Osteocyte (in vitro differentiated cells): ENCODE data around the gene CLEC5A. TPM values are rescaled to one million over a fixed set of nuclear protein-coding genes. Genes with fewer than 3 reads are reported as not detected.

Experiments
- DNase-seq: peaks from one replicate; pipeline ENCODE4 v3.0.0; 2021; ENCODE audit warnings: mixed read lengths; ENCODE audit not compliant: unreplicated experiment; ENCODE audit errors: extremely low spot score
- H3K27ac Mint-ChIP-seq: one replicate; pipeline ENCODE4 v1.8.0; 2021; ENCODE audit warnings: mild to moderate bottlenecking, mixed read lengths; ENCODE audit not compliant: unreplicated experiment
- H3K27me3 Mint-ChIP-seq: one replicate; pipeline ENCODE4 v1.8.0; 2021; ENCODE audit warnings: mixed read lengths; ENCODE audit not compliant: unreplicated experiment
- H3K36me3 Mint-ChIP-seq: one replicate; pipeline ENCODE4 v1.8.0; 2021; ENCODE audit warnings: mixed read lengths; ENCODE audit not compliant: unreplicated experiment
- H3K4me1 Mint-ChIP-seq: one replicate; pipeline ENCODE4 v1.8.0; 2021; ENCODE audit warnings: mixed read lengths; ENCODE audit not compliant: unreplicated experiment
- H3K4me3 Mint-ChIP-seq: one replicate; pipeline ENCODE4 v1.8.0; 2021; ENCODE audit warnings: mild to moderate bottlenecking, moderate library complexity, mixed read lengths; ENCODE audit not compliant: unreplicated experiment
- H3K9me3 Mint-ChIP-seq: one replicate; pipeline ENCODE4 v1.8.0; 2021; ENCODE audit warnings: mixed read lengths; ENCODE audit not compliant: unreplicated experiment
- CTCF ChIP-seq: fragments of 200-600 bp; sonication (generic); IDR thresholded peaks from 2 replicates; pipeline ENCODE4 v1.5.0; 2021; ENCODE audit warnings: antibody characterized with exemption, mild to moderate bottlenecking, moderate library complexity
- total RNA-seq: library from RNA; stranded (reverse); gene quantifications from 2 replicates; pipeline ENCODE4 v1.2.1, GENCODE V29; 2021

CLEC5A gene
- total RNA-seq, 1 donor from 2014 or later = not detected

DNA sequence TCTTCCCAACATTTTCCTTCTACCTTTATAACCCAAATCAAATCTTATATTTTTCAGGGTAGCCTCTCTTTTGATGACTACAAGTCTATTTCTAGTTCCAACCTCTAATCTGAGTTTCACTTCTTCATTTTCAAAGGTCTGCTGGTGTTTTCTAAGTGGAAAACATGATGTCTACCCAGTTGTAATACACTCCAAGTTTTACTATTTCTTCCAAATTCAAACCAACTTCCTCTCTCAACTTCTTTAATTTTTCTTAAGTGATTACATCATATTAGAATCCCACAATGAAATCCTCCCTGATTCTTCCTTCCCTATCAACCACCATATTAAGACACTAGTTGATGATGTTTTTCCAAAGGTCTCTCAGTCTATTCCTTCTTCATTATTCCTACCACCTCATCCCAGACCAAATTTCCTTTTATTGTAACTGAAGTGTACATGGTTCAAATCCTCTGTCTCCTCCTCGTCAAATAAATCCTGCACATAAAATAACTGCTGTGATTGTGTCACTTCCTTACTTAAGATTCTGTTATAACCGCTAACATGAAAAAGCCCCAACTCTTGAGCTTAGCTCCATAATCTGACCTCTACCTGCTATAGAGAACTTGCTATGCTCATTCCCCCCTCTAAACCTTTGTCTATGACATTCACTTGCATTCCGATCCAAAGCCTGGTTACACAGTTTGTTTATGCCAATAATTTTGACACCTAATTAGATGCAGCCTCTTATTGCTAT is 14.1 kb upstream of the CLEC5A start:
- H3K9me3 Mint-ChIP-seq = peaks cover 7% of the 10 kb centered on the region
- H3K27me3 Mint-ChIP-seq = no peaks in the 10 kb centered on the region
- H3K36me3 Mint-ChIP-seq = no peaks in the 10 kb centered on the region
- TF ChIP-seq CTCF = no peak
- no peak for DNase-seq
- H3K4me1 Mint-ChIP-seq = no peaks in the 10 kb centered on the region
- H3K4me3 Mint-ChIP-seq = no peak overlapping the region
- H3K27ac Mint-ChIP-seq = no peak overlapping the region

DNA sequence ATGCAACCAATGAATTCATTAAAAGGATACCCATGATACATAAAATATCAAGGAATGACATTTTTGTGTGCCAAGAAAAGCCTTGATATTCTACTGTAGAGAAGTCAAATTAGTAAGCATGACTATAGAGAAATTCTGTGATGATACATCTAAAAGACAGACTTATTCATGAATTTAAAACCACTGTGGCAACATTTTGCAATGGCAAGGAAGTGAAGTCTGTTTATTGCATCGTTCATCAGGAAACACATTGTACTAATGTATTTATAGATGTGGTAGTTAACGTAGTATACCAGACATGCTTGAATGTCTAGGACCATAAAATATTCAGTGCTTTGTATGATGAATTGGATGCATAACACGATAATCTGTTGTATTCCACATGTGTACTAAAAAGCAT is 9.3 kb upstream of the CLEC5A start:
- Mint-ChIP-seq H3K9me3 (no peaks in the 10 kb centered on the region), H3K4me1 (no peaks in the 10 kb centered on the region), H3K4me3 (no peak overlapping the region), H3K27me3 (peaks cover 4% of the 10 kb centered on the region), H3K27ac (no peak overlapping the region), H3K36me3 (no peaks in the 10 kb centered on the region)
- no peak for TF ChIP-seq CTCF
- DNase-seq = no peak

DNA sequence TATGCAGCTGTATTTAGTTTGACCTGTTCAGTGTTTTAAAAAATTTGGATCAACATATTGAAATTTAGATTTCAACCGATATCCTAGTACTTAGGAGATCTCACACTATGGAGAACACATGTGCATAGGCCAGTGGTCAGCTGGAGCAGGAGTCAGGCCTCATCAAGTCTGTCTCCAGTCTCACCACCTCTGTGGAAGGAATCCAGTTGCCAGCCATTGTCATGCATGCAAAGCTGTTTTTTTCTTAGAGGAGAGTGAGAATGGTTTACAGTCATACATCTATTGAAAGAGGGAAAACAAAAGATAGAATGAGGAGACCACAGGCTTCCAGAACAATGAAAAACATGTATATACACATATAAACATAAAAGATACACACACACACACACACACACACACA is 7.6 kb upstream of the CLEC5A start:
- H3K27ac Mint-ChIP-seq = no peak overlapping the region
- no peak overlapping the region for H3K4me3 Mint-ChIP-seq
- H3K4me1 Mint-ChIP-seq = no peaks in the 10 kb centered on the region
- peaks cover 4% of the 10 kb centered on the region for H3K27me3 Mint-ChIP-seq
- DNase-seq = no peak
- no peaks in the 10 kb centered on the region for H3K9me3 Mint-ChIP-seq
- no peaks in the 10 kb centered on the region for H3K36me3 Mint-ChIP-seq
- no peak for TF ChIP-seq CTCF

GRCh38 chr7:141952461-141952860 is 5.7 kb upstream of the CLEC5A start:
- Mint-ChIP-seq H3K9me3 (no peaks in the 10 kb centered on the region), H3K4me3 (no peak overlapping the region), H3K27me3 (peaks cover 4% of the 10 kb centered on the region), H3K36me3 (no peaks in the 10 kb centered on the region), H3K4me1 (no peaks in the 10 kb centered on the region), H3K27ac (no peak overlapping the region)
- TF ChIP-seq CTCF = no peak
- DNase-seq = no peak

DNA sequence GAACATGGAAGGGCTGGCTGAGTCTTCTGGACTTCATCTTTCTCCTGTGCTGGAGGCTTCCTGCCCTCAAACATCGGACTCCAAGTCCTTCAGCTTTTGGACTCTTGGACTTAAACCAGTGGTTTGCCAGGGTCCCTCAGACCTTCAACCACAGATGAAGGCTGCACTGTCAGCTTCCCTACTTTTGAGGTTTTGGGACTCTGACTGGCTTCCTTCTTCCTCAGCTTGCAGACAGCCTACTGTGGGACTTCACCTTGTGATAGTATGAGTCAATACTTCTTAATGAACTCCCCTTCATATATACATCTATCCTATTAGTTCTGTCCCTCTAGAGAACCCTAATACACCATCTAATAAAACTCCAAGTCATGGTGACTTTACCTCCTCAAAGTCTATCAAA is 4.0 kb upstream of the CLEC5A start:
- Mint-ChIP-seq H3K36me3 (no peaks in the 10 kb centered on the region), H3K27me3 (peaks cover 4% of the 10 kb centered on the region), H3K4me3 (no peak overlapping the region), H3K4me1 (no peaks in the 10 kb centered on the region), H3K9me3 (no peaks in the 10 kb centered on the region), H3K27ac (no peak overlapping the region)
- DNase-seq = no peak
- no peak for TF ChIP-seq CTCF
